Measurements from ENCODE around the gene EIPR1. TPM values are rescaled to one million over a fixed set of nuclear protein-coding genes. Genes with fewer than 3 reads are reported as not detected.

EIPR1 gene
- total and polyA plus RNA-seq, 10 of the 15 experiments (the other 5 are each of a cell fraction or from before 2014, with no cell fraction given) = 23.6 to 61.2 (median 42.2) TPM

DNA sequence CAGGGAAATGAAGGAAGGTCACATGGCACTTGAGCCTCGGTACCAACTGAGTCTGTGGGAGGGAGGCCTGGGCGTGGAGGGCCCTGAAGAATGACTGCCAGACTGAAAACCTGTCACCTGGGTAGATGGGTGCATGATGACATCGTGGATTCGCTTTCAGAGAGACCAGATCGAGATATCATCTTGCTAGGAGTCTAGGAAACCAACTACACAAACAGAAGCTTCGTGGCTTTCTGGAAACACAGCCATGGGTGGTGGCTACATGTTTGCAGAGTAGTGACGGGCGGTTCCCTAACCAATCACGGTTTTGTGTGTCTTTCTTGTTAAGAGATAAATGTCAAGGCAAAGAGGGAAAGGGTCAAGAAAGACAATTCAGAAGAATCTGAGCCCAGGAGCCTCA is 155.0 kb downstream of the EIPR1 start:
- BruUV-seq (replicated peaks) = TSS peak; percentile 74
- peak overlapping the region; percentile 55 for H3K9ac ChIP-seq (ENCODE audit: control insufficient read depth, insufficient read depth, low read length)

DNA sequence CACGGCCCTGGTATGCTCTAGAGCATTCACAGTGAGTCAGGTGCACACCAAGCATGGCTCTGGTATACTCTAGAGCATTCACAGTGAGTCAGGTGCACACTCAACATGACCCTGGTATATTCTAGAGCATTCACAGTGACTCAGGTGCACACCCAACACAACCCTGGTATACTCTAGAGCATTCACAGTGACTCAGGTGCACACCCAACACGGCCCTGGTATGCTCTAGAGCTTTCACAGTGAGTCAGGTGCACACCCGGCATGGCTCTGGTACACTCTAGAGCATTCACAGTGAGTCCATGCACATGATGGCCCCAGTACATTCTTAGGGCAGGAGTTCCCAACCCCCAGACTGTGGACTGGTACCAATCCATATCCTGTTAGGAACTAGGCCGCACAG is 158.1 kb downstream of the EIPR1 start:
- in situ Hi-C loops (cut with MboI) = no loop called here
- H4K20me1 ChIP-seq (ENCODE audit: control insufficient read depth, insufficient read depth) = no peaks in the 10 kb centered on the region
- WGBS (ENCODE audit: insufficient coverage, insufficient replicate concordance, low lambda C conversion rate, missing lambda C conversion rate) = 97% methylated on average over 4 of the region's 4 CpGs
- POLR2A ChIA-PET = no interaction called here
- RAD21 ChIA-PET (ENCODE audit: unreplicated experiment) = no interaction called here
- peaks cover 5% of the 10 kb centered on the region for H3K79me2 ChIP-seq (ENCODE audit: control insufficient read depth, insufficient read depth, low read length)
- ATAC-seq = no peak
- SMC1A ChIA-PET (ENCODE audit: uncharacterized antibody, unreplicated experiment) = no interaction called here
- intact Hi-C loops (cut with micrococcal nuclease; ENCODE audit: unreplicated experiment) = no loop called here
- no peak overlapping the region for H3K27ac ChIP-seq (ENCODE audit: control insufficient read depth, insufficient read depth)
- no TSS peak for BruUV-seq (replicated peaks)
- H3K9ac ChIP-seq (ENCODE audit: control insufficient read depth, insufficient read depth, low read length) = no peak overlapping the region
- peaks cover 20% of the 10 kb centered on the region for H3K4me1 ChIP-seq (ENCODE audit: control insufficient read depth, insufficient read depth, low read length)
- H3K9me3 ChIP-seq (replicated peaks; ENCODE audit: control insufficient read depth, insufficient read depth, low read length) = peaks cover 11% of the 10 kb centered on the region
- no peak overlapping the region for H3K4me2 ChIP-seq (ENCODE audit: control insufficient read depth, insufficient read depth)
- DNase-seq (ENCODE audit: low read depth, low spot score) = no peak
- TF ChIP-seq CHD2 (IDR thresholded peaks at IDR 0.05; ENCODE audit: borderline replicate concordance, low read depth, low read length) (no peak), ZNF274 (IDR thresholded peaks at IDR 0.05; ENCODE audit: insufficient read depth, insufficient read length) (no peak), POLR2A (IDR thresholded peaks at IDR 0.05; ENCODE audit: low read depth, low read length) (no peak)
- no peak for FAIRE-seq
- no peak overlapping the region for H3K4me3 ChIP-seq
- H2AFZ ChIP-seq (ENCODE audit: control insufficient read depth, low read depth, low read length) = no peak overlapping the region
- CTCF ChIA-PET = no interaction called here
- H3K36me3 ChIP-seq (ENCODE audit: control insufficient read depth in 2 of 2, insufficient read depth in 2 of 2, low read length in 1 of 2) = no peaks in the 10 kb centered on the region; a peak in 1 of 4 replicates
- no peaks in the 10 kb centered on the region for H3K27me3 ChIP-seq (replicated peaks in 1 of 2; ENCODE audit: control insufficient read depth in 2 of 2, insufficient read depth in 2 of 2, low read length in 1 of 2)

More for the DNA sequence above, 155.0 kb downstream of the EIPR1 start:
- H3K36me3 ChIP-seq (ENCODE audit: control insufficient read depth in 2 of 2, insufficient read depth in 2 of 2, low read length in 1 of 2) = no peaks in the 10 kb centered on the region; a peak in 1 of 4 replicates
- TF ChIP-seq, protein P1, sequence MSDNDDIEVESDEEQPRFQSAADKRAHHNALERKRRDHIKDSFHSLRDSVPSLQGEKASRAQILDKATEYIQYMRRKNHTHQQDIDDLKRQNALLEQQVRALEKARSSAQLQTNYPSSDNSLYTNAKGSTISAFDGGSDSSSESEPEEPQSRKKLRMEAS (IDR thresholded peaks at IDR 0.05; ENCODE audit: low read depth, low read length) = no peak
- TF ChIP-seq ASH2L (IDR thresholded peaks at IDR 0.05; ENCODE audit: borderline replicate concordance, low read depth) (no peak), NFYB (IDR thresholded peaks at IDR 0.05; ENCODE audit: insufficient read depth, low read depth, low read length) (0 out of 2 replicates have a peak, but pooled peaks have one; percentile 12), YY1 (IDR thresholded peaks at IDR 0.05; ENCODE audit: low read depth, low read length) (0 out of 2 replicates have a peak, but pooled peaks have one; percentile 3), TCF12 (IDR thresholded peaks at IDR 0.05; ENCODE audit: low read depth, low read length) (0 out of 2 replicates have a peak, but pooled peaks have one; percentile 15)
- TF ChIP-seq, protein P2, sequence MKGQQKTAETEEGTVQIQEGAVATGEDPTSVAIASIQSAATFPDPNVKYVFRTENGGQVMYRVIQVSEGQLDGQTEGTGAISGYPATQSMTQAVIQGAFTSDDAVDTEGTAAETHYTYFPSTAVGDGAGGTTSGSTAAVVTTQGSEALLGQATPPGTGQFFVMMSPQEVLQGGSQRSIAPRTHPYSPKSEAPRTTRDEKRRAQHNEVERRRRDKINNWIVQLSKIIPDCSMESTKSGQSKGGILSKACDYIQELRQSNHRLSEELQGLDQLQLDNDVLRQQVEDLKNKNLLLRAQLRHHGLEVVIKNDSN (IDR thresholded peaks at IDR 0.05; ENCODE audit: borderline replicate concordance, extremely low read length, insufficient read depth, low read depth, low read length) = peak; percentile 18
- no peak for FAIRE-seq
- peak overlapping the region; percentile 68 for H3K4me2 ChIP-seq (ENCODE audit: control insufficient read depth, insufficient read depth)
- in situ Hi-C loops (cut with MboI) = no loop called here
- SMC1A ChIA-PET (ENCODE audit: uncharacterized antibody, unreplicated experiment) = interaction anchor here (0.8 to 4.6 kb wide), 6 partner anchors 13 to 93 kb away, joined by 3 to 25 read pairs (median 6); no protein-coding TSS in a partner anchor
- intact Hi-C loops (cut with micrococcal nuclease; ENCODE audit: unreplicated experiment) = loop anchor here (1.0 to 10.0 kb wide), 3 partner anchors 32 to 432 kb away; partner anchors contain the start of gene ALLC
- H3K9me3 ChIP-seq (replicated peaks; ENCODE audit: control insufficient read depth, insufficient read depth, low read length) = peaks cover 12% of the 10 kb centered on the region
- no peak overlapping the region for H3K4me3 ChIP-seq
- H3K27me3 ChIP-seq (replicated peaks in 1 of 2; ENCODE audit: control insufficient read depth in 2 of 2, insufficient read depth in 2 of 2, low read length in 1 of 2) = no peaks in the 10 kb centered on the region
- H3K4me1 ChIP-seq (ENCODE audit: control insufficient read depth, insufficient read depth, low read length) = peaks cover 20% of the 10 kb centered on the region
- 12% methylated on average over 9 of the region's 9 CpGs for WGBS (ENCODE audit: insufficient coverage, insufficient replicate concordance, low lambda C conversion rate, missing lambda C conversion rate)
- H2AFZ ChIP-seq (ENCODE audit: control insufficient read depth, low read depth, low read length) = peak overlapping the region; percentile 8
- no peaks in the 10 kb centered on the region for H4K20me1 ChIP-seq (ENCODE audit: control insufficient read depth, insufficient read depth)
- CTCF ChIA-PET = interaction anchor here (0.9 to 1.6 kb wide), 4 partner anchors 12 to 239 kb away, joined by 3 to 5 read pairs (median 4); no protein-coding TSS in a partner anchor
- RAD21 ChIA-PET (ENCODE audit: unreplicated experiment) = interaction anchor here (0.8 to 2.2 kb wide), 10 partner anchors 14 to 429 kb away, joined by 3 to 18 read pairs (median 4); no protein-coding TSS in a partner anchor
- peaks cover 5% of the 10 kb centered on the region for H3K79me2 ChIP-seq (ENCODE audit: control insufficient read depth, insufficient read depth, low read length)
- H3K27ac ChIP-seq (ENCODE audit: control insufficient read depth, insufficient read depth) = peak overlapping the region; percentile 89
- DNase-seq (ENCODE audit: low read depth, low spot score) = peak; percentile 31
- POLR2A ChIA-PET = interaction anchor here (1.1 kb wide), 1 partner anchor 31 kb away, joined by 4 read pairs; no protein-coding TSS in a partner anchor
- ATAC-seq = peak; percentile 74
